GM10266 (cell line): ENCODE results near the gene KIAA0825.

Source experiments
- DNase-seq: peaks from one replicate; pipeline ENCODE4 v3.0.0; 2012; ENCODE audit errors: extremely low spot score
- CTCF ChIP-seq: IDR thresholded peaks from 2 replicates; pipeline ENCODE4 v1.5.1; 2012; ENCODE audit warnings: mild to moderate bottlenecking, low read depth; ENCODE audit not compliant: control insufficient read depth, insufficient read depth; ENCODE audit errors: missing control alignments

The KIAA0825 gene

GRCh38 chr5:94250985-94251384, 367.4 kb downstream of the KIAA0825 start:
- no peak for TF ChIP-seq CTCF
- DNase-seq, result no peak

- no peak for DNase-seq
- TF ChIP-seq CTCF, result no peak
Observed at GRCh38 chr5:94249430-94249829, 369.0 kb downstream of the KIAA0825 start.

- no peak for DNase-seq
Observed at GRCh38 chr5:94248175-94248875, 370.1 kb downstream of the KIAA0825 start.

GRCh38 chr5:94245608-94246007, 372.8 kb downstream of the KIAA0825 start:
- DNase-seq, result no peak
- no peak for TF ChIP-seq CTCF

More at GRCh38 chr5:94248175-94248875, 370.1 kb downstream of the KIAA0825 start:
- TF ChIP-seq CTCF, result no peak

- DNase-seq, result no peak
- no peak for TF ChIP-seq CTCF
Observed at GRCh38 chr5:94244921-94245320, 373.5 kb downstream of the KIAA0825 start.

- no peak for TF ChIP-seq CTCF
- no peak for DNase-seq
Observed at GRCh38 chr5:94243612-94244011, 374.8 kb downstream of the KIAA0825 start.

- DNase-seq, result no peak
- TF ChIP-seq CTCF, result no peak
Observed at GRCh38 chr5:94240993-94241651, 377.3 kb downstream of the KIAA0825 start.
